ENCODE data around the gene CREB1. TPM values are rescaled to one million over a fixed set of nuclear protein-coding genes. Genes with fewer than 3 reads are reported as not detected.

The CREB1 gene
- total RNA-seq, 8 experiments from 2014 or later, result 12.6 to 41.0 (median 32.9) TPM

DNA sequence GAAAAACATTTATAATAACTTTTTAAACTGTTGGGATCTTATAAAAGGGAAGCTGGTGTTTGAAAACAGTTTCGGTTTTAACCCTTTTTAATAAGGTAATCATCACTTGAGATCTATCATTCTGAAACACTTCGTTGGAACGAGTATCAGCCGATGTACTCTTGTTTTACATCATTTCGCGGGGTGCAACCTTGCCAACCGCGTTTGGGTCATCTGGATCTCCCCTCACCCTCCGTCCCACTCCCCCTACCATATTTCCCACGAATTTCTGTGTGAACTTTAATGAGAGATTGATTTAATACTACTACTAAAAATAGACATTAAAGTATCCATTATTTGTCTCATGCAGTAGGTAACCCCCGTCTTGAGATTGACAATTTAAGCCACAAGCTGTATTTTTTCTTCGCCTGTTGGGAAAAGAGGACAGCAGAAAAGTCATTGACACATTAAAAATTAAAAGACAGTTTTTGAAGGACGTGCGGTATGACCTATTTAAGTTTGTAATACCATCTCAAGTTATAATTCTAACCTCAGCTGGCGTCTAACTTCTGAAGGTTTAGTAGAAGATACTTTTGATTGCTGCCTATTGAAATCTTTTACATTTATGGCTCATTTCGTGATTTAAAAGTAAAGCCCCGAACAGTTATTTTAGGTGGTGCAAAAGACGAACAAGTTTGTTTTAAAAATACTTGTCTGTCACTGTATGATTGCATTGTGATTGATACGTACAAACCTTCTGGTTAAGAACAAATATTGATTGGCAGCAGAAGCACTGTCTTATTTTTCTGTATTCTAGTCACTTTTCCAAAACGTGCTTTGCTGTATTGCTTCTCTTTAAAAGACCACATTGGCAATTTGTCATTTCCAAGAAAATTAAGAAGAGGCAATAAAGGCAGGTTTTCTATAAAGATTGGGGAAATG lies 1.5 kb downstream of the CREB1 start:
- no peak for ATAC-seq (replicated peaks in 6 of 8)
- peak overlapping the region; percentile 1 to 98 for H3K27ac ChIP-seq
- H3K4me1 ChIP-seq (replicated peaks in 1 of 2), result peaks cover 2 to 10% of the 10 kb centered on the region in 2 donors
- WGBS, 10 experiments, result 0 to 11% (median 7%) methylated on average over 2 to 20 of the region's 20 CpGs
- H3K4me3 ChIP-seq, result peak overlapping the region; percentile 68 to 97 (median 88)
- in situ Hi-C loops (cut with MboI; ENCODE audit: low pct_unique_long_range_greater_than_20kb in 2 of 9, low sequenced_read_pairs in 9 of 9, unreplicated experiment in 9 of 9), result no loop called here

DNA sequence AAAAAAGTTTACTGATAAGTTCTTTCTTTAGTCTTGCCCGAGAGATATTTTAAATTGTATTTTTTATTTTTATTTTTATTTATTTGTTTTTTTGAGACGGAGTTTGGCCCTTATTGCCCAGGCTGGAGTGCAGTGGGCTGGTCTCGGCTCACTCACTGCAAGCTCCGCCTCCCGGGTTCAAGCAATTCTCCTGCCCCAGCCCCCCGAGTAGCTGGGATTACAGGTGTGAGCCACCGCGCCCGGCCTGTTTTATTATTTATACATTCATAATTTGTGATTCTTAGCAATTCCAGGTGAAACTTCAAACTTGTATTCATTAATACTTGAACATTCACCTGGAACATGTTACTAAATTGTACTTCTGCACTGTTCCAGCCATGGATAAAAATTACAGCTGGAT lies 2.9 kb downstream of the CREB1 start:
- 67 to 100% (median 90%) methylated on average over 1 to 9 of the region's 9 CpGs; no CpG with 5 or more reads in 1 of the 10 experiments for WGBS, 10 experiments
- Histone ChIP-seq H3K27ac (no peak overlapping the region), H3K4me1 (replicated peaks in 1 of 2) (peaks cover 2 to 10% of the 10 kb centered on the region in 2 donors), H3K4me3 (no peak overlapping the region)
- in situ Hi-C loops (cut with MboI; ENCODE audit: low pct_unique_long_range_greater_than_20kb in 2 of 9, low sequenced_read_pairs in 9 of 9, unreplicated experiment in 9 of 9), result no loop called here
- no peak for ATAC-seq (replicated peaks in 6 of 8)

DNA sequence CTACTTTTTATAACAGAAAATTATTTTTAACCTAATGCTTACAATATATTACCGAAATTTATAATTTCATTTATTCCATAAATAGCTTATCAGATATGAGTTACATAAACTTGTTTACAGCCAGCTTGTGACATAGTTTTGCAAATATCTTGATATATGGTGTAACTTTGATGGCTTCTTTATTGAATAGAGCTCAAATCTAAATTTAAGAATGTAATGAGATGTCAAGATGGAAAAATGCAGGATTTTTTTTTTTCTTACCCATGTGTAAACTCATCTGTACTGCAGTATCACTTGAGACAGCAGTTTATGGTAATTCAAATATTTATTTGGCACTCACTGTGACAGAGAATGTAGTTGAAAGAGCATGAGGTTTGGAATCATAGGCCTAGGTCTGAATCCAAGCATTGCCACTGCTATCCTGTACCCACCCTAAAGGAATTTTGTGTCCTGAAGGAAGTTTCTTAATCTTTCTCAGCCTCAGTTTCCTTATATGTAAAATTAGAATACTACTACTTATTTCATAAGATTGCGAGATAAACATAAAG lies 3.8 kb downstream of the CREB1 start:
- no peak for ATAC-seq (replicated peaks in 6 of 8)
- 13 to 100% (median 85%) methylated on average over 1 to 2 of the region's 2 CpGs for WGBS, 10 experiments
- in situ Hi-C loops (cut with MboI; ENCODE audit: low pct_unique_long_range_greater_than_20kb in 2 of 9, low sequenced_read_pairs in 9 of 9, unreplicated experiment in 9 of 9), result no loop called here
- no peak overlapping the region for H3K4me3 ChIP-seq
- H3K4me1 ChIP-seq (replicated peaks in 1 of 2), result peaks cover 2 to 10% of the 10 kb centered on the region in 2 donors
- no peak overlapping the region for H3K27ac ChIP-seq

DNA sequence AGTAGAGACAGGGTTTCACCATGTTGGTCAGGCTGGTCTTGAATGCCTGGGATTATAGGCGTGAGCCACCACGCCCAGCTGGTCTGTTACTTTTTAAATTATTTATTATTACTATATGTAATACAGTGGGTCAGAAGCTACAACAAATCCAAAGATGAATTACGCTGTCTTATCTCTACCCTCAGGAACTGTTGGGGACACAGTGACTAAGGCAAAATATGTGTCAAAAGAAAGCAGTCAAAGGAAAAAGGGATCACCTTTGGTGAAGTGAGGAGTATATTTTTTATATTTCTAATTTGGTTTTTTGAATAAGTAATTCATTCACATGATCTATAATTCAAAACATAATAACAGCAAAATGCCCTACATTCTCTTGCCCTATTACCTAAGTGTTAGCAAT lies 4.7 kb downstream of the CREB1 start:
- Histone ChIP-seq H3K4me1 (replicated peaks in 1 of 2) (peaks cover 2 to 10% of the 10 kb centered on the region in 2 donors), H3K27ac (no peak overlapping the region), H3K4me3 (no peak overlapping the region)
- no peak for ATAC-seq (replicated peaks in 6 of 8)
- WGBS, 10 experiments, result 64 to 100% (median 88%) methylated on average over 1 to 3 of the region's 3 CpGs; no CpG with 5 or more reads in 1 of the 10 experiments
- in situ Hi-C loops (cut with MboI; ENCODE audit: low pct_unique_long_range_greater_than_20kb in 2 of 9, low sequenced_read_pairs in 9 of 9, unreplicated experiment in 9 of 9), result no loop called here

DNA sequence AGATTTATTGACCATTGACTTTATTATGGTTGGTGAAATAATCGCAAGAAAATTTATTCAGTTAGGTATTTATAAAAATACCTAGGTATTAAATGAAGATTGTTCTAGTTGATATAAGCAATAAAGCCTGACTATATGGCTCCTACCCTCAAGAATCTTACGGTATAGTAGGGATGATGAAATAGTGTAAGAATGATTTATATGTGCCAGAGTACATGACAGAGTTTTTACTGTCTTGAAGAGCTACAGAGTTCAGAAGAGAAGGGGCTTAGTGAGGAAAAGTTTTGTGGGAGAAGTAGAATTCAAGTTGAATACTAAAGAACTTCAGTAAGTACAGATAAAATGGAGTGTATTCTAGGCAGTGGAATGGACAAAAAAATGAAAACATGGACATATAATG lies 9.7 kb downstream of the CREB1 start:
- ATAC-seq (replicated peaks in 6 of 8), result no peak
- WGBS, 10 experiments, result 79 to 100% (median 91%) methylated on average over 1 to 2 of the region's 2 CpGs
- in situ Hi-C loops (cut with MboI; ENCODE audit: low pct_unique_long_range_greater_than_20kb in 2 of 9, low sequenced_read_pairs in 9 of 9, unreplicated experiment in 9 of 9), result no loop called here
- Histone ChIP-seq H3K4me1 (replicated peaks in 1 of 2) (peaks cover 0 to 2% of the 10 kb centered on the region in 2 donors), H3K27ac (no peak overlapping the region), H3K4me3 (no peak overlapping the region)

DNA sequence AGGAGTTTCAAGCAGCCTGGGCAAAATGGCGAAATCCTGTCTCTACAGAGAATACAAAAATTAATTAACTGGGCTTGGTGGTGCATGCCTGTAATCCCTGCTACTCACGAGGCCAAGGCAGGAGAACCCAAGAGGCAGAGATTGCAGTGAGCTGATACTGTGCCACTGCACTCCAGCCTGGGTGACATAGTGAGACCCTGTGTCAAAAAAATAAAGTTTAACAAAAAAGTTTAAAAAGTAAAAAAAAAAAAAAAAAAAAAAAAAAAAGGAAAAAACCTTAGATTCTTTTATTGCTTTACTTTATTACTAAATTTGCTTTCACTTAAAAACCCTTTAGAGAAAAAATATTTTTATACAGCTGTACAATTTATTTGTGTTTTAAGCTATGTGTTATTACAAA lies 10.7 kb downstream of the CREB1 start:
- Histone ChIP-seq H3K4me1 (replicated peaks in 1 of 2) (peaks cover 0 to 2% of the 10 kb centered on the region in 2 donors), H3K27ac (no peak overlapping the region), H3K4me3 (no peak overlapping the region)
- 63 to 100% (median 90%) methylated on average over 1 to 2 of the region's 2 CpGs; no CpG with 5 or more reads in 1 of the 10 experiments for WGBS, 10 experiments
- in situ Hi-C loops (cut with MboI; ENCODE audit: low pct_unique_long_range_greater_than_20kb in 2 of 9, low sequenced_read_pairs in 9 of 9, unreplicated experiment in 9 of 9), result no loop called here
- no peak for ATAC-seq (replicated peaks in 6 of 8)

DNA sequence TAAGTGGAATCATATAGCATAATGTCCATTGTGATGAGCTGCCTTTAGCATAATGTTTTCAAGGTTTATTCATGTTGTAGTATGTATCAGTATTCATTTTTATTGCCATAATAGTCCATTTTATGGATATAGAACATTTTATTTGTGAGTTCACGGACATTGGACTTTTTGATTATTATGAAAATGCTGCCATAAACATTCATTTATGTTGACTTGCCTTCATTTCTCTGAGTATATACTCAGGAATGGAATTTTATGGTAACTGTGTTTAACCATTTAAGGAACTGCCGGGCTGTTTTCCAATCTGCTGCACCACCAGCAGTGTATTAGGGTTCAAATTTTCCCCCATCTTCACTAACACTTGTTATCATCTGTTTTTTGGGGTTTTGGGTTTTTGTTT lies 12.2 kb downstream of the CREB1 start:
- 18 to 100% (median 79%) methylated on average over 1 to 2 of the region's 2 CpGs for WGBS, 10 experiments
- H3K27ac ChIP-seq, result no peak overlapping the region
- no peak overlapping the region for H3K4me3 ChIP-seq
- peaks cover 0 to 2% of the 10 kb centered on the region in 2 donors for H3K4me1 ChIP-seq (replicated peaks in 1 of 2)
- peak in 1 of 8 experiments; percentile 63 for ATAC-seq (replicated peaks in 6 of 8)
- in situ Hi-C loops (cut with MboI; ENCODE audit: low pct_unique_long_range_greater_than_20kb in 2 of 9, low sequenced_read_pairs in 9 of 9, unreplicated experiment in 9 of 9), result no loop called here

DNA sequence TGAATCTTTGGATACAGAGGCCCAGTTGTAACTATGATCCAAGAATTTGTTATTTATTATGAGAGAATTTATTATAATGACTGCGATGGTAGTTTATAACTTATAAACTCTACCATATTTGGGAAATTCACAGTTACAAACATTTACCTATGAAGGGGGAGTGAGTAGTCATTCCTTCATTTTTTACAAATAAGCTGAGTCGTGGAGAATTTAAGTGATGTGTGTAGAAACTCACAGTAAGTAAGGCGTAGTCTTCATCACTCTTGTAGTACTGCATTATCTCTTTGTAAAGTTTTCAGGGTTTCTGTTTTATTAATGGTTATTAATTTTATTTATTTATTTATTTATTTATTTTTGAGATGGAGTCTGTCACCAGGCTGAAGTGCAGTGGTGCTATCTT lies 13.5 kb downstream of the CREB1 start:
- no peak for ATAC-seq (replicated peaks in 6 of 8)
- no peak overlapping the region for H3K4me3 ChIP-seq

DNA sequence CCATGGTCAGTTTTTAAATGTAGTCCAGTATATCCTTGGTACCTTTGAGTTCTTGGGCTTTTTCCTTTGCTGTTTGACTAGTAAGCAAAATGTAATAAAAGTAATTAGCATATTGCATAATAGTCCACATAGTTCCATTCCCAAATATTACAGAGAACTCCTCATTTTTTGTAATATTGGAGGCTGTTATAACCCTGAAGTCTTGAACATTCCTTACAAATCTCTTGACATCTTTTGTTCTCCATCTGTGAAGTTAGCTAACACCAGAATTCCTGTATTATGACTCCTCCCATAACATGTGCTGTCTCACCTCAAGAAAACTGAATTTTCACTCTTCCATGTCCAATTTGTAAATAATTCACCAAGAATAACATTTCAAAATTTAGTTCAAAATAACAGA lies 17.1 kb downstream of the CREB1 start:
- no peak overlapping the region for H3K27ac ChIP-seq
- H3K4me1 ChIP-seq (replicated peaks in 1 of 2), result peaks cover 0 to 2% of the 10 kb centered on the region in 2 donors
- in situ Hi-C loops (cut with MboI; ENCODE audit: low pct_unique_long_range_greater_than_20kb in 2 of 9, low sequenced_read_pairs in 9 of 9, unreplicated experiment in 9 of 9), result no loop called here
- H3K4me3 ChIP-seq, result no peak overlapping the region
- peak in 3 of 8 experiments; percentile 29 to 45 (median 31) for ATAC-seq (replicated peaks in 6 of 8)

More for the DNA sequence above, 13.5 kb downstream of the CREB1 start:
- in situ Hi-C loops (cut with MboI; ENCODE audit: low pct_unique_long_range_greater_than_20kb in 2 of 9, low sequenced_read_pairs in 9 of 9, unreplicated experiment in 9 of 9), result no loop called here
- H3K27ac ChIP-seq, result no peak overlapping the region
- H3K4me1 ChIP-seq (replicated peaks in 1 of 2), result peaks cover 0 to 2% of the 10 kb centered on the region in 2 donors
- 55 to 100% (median 100%) methylated on average over 2 to 3 of the region's 3 CpGs; no CpG with 5 or more reads in 3 of the 10 experiments for WGBS, 10 experiments

DNA sequence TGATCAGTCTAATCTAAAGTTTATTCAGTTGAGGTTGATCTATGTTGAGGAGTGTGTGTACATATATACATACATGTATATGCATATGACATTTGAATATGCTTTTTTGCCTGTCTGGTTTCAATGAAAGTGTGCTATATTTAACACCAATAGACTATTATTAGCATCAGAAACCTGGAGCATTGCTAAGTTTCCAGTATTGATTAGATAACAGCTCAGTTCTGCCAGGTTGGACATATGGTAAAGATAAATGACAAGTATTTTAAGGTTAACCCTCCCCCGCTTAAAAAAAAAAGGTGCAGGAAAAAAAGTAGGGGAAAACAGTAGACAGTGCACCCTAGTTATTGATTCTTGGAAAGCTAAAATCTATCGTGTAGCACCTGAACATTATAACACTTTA lies 19.4 kb downstream of the CREB1 start:
- ATAC-seq (replicated peaks in 6 of 8), result peak in 3 of 8 experiments; percentile 25 to 72 (median 45)
- Histone ChIP-seq H3K4me1 (replicated peaks in 1 of 2) (no peaks in the 10 kb centered on the region), H3K4me3 (no peak overlapping the region), H3K27ac (no peak overlapping the region)
- 37 to 100% (median 93%) methylated on average over 1 to 2 of the region's 2 CpGs; no CpG with 5 or more reads in 1 of the 10 experiments for WGBS, 10 experiments
- in situ Hi-C loops (cut with MboI; ENCODE audit: low pct_unique_long_range_greater_than_20kb in 2 of 9, low sequenced_read_pairs in 9 of 9, unreplicated experiment in 9 of 9), result no loop called here

DNA sequence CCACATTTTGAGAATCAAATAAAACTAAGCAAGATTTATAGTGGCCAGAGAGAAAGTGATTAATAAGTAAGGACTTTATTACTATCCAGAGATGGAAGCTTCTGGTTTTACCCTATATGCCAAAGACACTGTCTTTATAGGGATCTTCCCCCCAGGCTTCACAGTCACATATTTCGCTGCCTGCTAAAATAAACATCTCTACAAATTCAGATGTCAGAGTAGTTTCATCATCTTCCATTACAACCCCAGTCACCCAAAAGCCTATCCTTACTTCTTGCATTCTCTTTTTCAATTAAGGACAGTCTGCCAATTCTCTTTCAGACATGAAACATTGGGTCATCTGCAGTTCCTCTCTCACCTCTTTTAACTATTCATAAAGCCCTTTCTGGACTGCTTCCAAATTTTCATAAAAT lies 28.3 kb downstream of the CREB1 start:
- WGBS, 10 experiments, result 40 to 100% (median 83%) methylated on average over 1 of the region's 1 CpG; no CpG with 5 or more reads in 3 of the 10 experiments
- H3K4me3 ChIP-seq, result no peak overlapping the region
- no peak overlapping the region for H3K27ac ChIP-seq
- H3K4me1 ChIP-seq (replicated peaks in 1 of 2), result peaks cover 0 to 4% of the 10 kb centered on the region in 2 donors
- in situ Hi-C loops (cut with MboI; ENCODE audit: low pct_unique_long_range_greater_than_20kb in 2 of 9, low sequenced_read_pairs in 9 of 9, unreplicated experiment in 9 of 9), result no loop called here
- ATAC-seq (replicated peaks in 6 of 8), result peak in 2 of 8 experiments; percentile 49

DNA sequence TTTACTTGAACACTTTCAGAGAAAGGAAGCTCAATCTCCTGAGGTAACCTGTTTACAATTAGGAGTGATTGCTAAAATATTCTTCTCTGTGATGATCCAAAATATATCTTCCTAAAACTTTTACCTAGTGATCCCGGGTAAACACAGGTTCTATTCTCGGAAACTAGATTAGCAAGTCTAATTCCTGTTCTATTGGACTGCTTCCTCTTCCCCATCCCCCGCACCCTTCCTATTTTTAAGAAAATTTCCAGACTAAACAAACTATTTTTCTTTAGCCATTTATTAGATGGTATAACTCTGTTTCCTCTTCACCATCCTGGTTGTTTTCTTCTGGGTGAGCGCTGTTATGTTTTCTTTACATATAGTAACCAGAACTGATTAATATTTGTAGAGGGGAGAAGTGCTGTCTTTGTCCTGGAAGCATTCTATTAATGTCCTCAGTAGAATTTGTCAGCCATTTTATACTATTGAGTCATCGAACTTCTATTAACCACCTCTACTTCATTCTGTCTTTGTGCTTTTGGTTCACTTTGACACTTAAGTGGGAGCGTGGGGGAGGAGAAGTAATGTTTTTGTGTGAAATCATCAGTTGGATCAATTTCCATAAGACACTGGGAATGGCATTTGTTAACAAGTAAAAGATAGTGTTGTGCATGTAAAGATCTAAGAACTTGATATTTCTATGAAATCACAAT lies 31.8 kb downstream of the CREB1 start:
- no peak overlapping the region for H3K4me3 ChIP-seq
- in situ Hi-C loops (cut with MboI; ENCODE audit: low pct_unique_long_range_greater_than_20kb in 2 of 9, low sequenced_read_pairs in 9 of 9, unreplicated experiment in 9 of 9), result no loop called here
- peaks cover 0 to 4% of the 10 kb centered on the region in 2 donors for H3K4me1 ChIP-seq (replicated peaks in 1 of 2)
- no peak for ATAC-seq (replicated peaks in 6 of 8)
- WGBS, 10 experiments, result 87 to 100% (median 94%) methylated on average over 2 to 6 of the region's 6 CpGs
- no peak overlapping the region for H3K27ac ChIP-seq
